ENCODE results near the gene PTPRE. TPM values are rescaled to one million over a fixed set of nuclear protein-coding genes. Genes with fewer than 3 reads are reported as not detected.
A peak's percentile ranks its signal among the peaks of the same experiment; 100 is the strongest.

PTPRE gene
- polyA plus RNA-seq, 1 of the 3 experiments (the other 2 are of a cell fraction), result 11.8 TPM

GRCh38 chr10:127991543-127992255, 84.8 kb downstream of the PTPRE start:
- Histone ChIP-seq H3K36me3 (replicated peaks in 1 of 2; ENCODE audit: control insufficient read depth in 1 of 2, insufficient read depth in 2 of 2, low read length in 1 of 2) (no peaks in the 10 kb centered on the region), H3K9ac (peak overlapping the region; percentile 61), H3F3A (replicated peaks; ENCODE audit: insufficient read depth) (peaks cover 22% of the 10 kb centered on the region), H3K27me3 (ENCODE audit: insufficient read depth) (no peaks in the 10 kb centered on the region), H3K27ac (ENCODE audit: low read depth in 2 of 2, low read length in 1 of 2) (peak overlapping the region; percentile 78 to 91), H3K79me2 (ENCODE audit: insufficient read depth) (no peaks in the 10 kb centered on the region), H3K4me3 (ENCODE audit: low read depth in 2 of 2, low read length in 1 of 2) (0 out of 4 replicates have a peak overlapping the region, but pooled peaks of 1 of the 2 experiments have one; percentile 0), H3K4me1 (ENCODE audit: control insufficient read depth in 1 of 2, insufficient read depth in 2 of 2, low read depth in 1 of 2, low read length in 1 of 2) (peaks cover 10 to 22% of the 10 kb centered on the region in 2 experiments; a peak in 3 of 4 replicates), H3K9me3 (no peaks in the 10 kb centered on the region), H3K4me2 (peak overlapping the region; percentile 59), H4K20me1 (ENCODE audit: insufficient read depth) (no peaks in the 10 kb centered on the region), H3K9me2 (no peaks in the 10 kb centered on the region), H2AFZ (ENCODE audit: low read depth) (no peak overlapping the region)
- ChIA-PET CTCF (interaction anchor here (0.7 to 1.3 kb wide), 3 partner anchors 20 to 137 kb away, joined by 3 to 4 read pairs (median 3); no protein-coding TSS in a partner anchor), POLR2A (no interaction called here)
- DNase-seq, result no peak
- 55% methylated on average over 8 of the region's 8 CpGs for WGBS (ENCODE audit: low lambda C conversion rate)
- TF ChIP-seq YY1 (IDR thresholded peaks at IDR 0.05; ENCODE audit: low read depth), result no peak
- TF ChIP-seq ZBTB33 (IDR thresholded peaks at IDR 0.05; ENCODE audit: borderline replicate concordance, low read depth), result no peak
- TF ChIP-seq TCF12 (IDR thresholded peaks at IDR 0.05), result no peak; the same call in 1 of the 2 replicates
- TF ChIP-seq MAX (IDR thresholded peaks at IDR 0.05; ENCODE audit: low read depth), result no peak
- no peak for TF ChIP-seq REST (IDR thresholded peaks at IDR 0.05; ENCODE audit: low read depth, low read length)
- TF ChIP-seq EZH2phosphoT487 (IDR thresholded peaks at IDR 0.05; ENCODE audit: borderline replicate concordance, low read depth), result no peak
- peak; percentile 1; the same call in 1 of the 2 replicates for TF ChIP-seq JUND (IDR thresholded peaks at IDR 0.05)
- no peak for TF ChIP-seq USF1 (IDR thresholded peaks at IDR 0.05; ENCODE audit: borderline replicate concordance, low read depth)
- no peak for TF ChIP-seq MEF2A (IDR thresholded peaks at IDR 0.05; ENCODE audit: borderline replicate concordance, low read depth)
- TF ChIP-seq CTCF (IDR thresholded peaks at IDR 0.05), result no peak
- no peak for TF ChIP-seq EP300 (IDR thresholded peaks at IDR 0.05; ENCODE audit: borderline replicate concordance in 1 of 2, low read depth in 1 of 2, low read length in 1 of 2)
- no peak for TF ChIP-seq GATA2 (CRISPR knock-in tag; IDR thresholded peaks at IDR 0.05)
- TF ChIP-seq MXI1 (IDR thresholded peaks at IDR 0.05; ENCODE audit: low read depth, low read length), result no peak
- TF ChIP-seq FOXM1 (IDR thresholded peaks at IDR 0.05; ENCODE audit: low read depth), result 0 out of 2 replicates have a peak, but pooled peaks have one; percentile 25
- TF ChIP-seq SMC3 (IDR thresholded peaks at IDR 0.05; ENCODE audit: low read depth, low read length), result no peak
- TF ChIP-seq RAD21 (IDR thresholded peaks at IDR 0.05; ENCODE audit: low read length), result no peak
- no peak for TF ChIP-seq GABPA (IDR thresholded peaks at IDR 0.05; ENCODE audit: low read depth)
- TF ChIP-seq PBX3 (IDR thresholded peaks at IDR 0.05), result 0 out of 2 replicates have a peak, but pooled peaks have one; percentile 24
- TF ChIP-seq SIN3A (IDR thresholded peaks at IDR 0.05; ENCODE audit: borderline replicate concordance, low read depth, low read length), result no peak
- no peak for TF ChIP-seq NRF1 (IDR thresholded peaks at IDR 0.05; ENCODE audit: low read depth, low read length)
- TF ChIP-seq FOXJ3 (CRISPR knock-in tag; IDR thresholded peaks at IDR 0.05), result no peak
- TF ChIP-seq USF2 (IDR thresholded peaks at IDR 0.05; ENCODE audit: borderline replicate concordance, low read depth, low read length), result no peak
